ENCODE data around the gene CD8B2. TPM values are rescaled to one million over a fixed set of nuclear protein-coding genes. Genes with fewer than 3 reads are reported as not detected.
A peak's percentile ranks its signal among the peaks of the same experiment; 100 is the strongest.

CD8B2 gene
- total and polyA plus RNA-seq, 10 of the 15 experiments (the other 5 are each of a cell fraction or from before 2014, with no cell fraction given): 0.05 to 0.08 TPM; not detected in 8

GRCh38 chr2:106523976-106524665, 37.0 kb downstream of the CD8B2 start:
- no peak for TF ChIP-seq IRF5 (IDR thresholded peaks at IDR 0.05; ENCODE audit: borderline replicate concordance)
- TF ChIP-seq SPI1 (IDR thresholded peaks at IDR 0.05; ENCODE audit: borderline replicate concordance, insufficient read depth, low read depth, low read length): 0 out of 2 replicates have a peak, but pooled peaks have one; percentile 5
- intact Hi-C loops (cut with micrococcal nuclease; ENCODE audit: unreplicated experiment) (no loop called here), in situ Hi-C loops (cut with MboI) (no loop called here)
- H2AFZ ChIP-seq (ENCODE audit: control insufficient read depth, low read depth, low read length): no peak overlapping the region
- H3K4me2 ChIP-seq (ENCODE audit: control insufficient read depth, insufficient read depth): no peak overlapping the region
- ChIA-PET CTCF (no interaction called here), POLR2A (no interaction called here), SMC1A (ENCODE audit: uncharacterized antibody, unreplicated experiment) (no interaction called here), RAD21 (ENCODE audit: unreplicated experiment) (no interaction called here)
- H3K79me2 ChIP-seq (ENCODE audit: control insufficient read depth, insufficient read depth, low read length): no peaks in the 10 kb centered on the region
- no peaks in the 10 kb centered on the region for H3K9me3 ChIP-seq (replicated peaks; ENCODE audit: control insufficient read depth, insufficient read depth, low read length)
- no peaks in the 10 kb centered on the region for H3K4me1 ChIP-seq (ENCODE audit: control insufficient read depth, insufficient read depth, low read length)
- no peaks in the 10 kb centered on the region for H3K36me3 ChIP-seq (ENCODE audit: control insufficient read depth in 2 of 2, insufficient read depth in 2 of 2, low read length in 1 of 2)
- no peak for DNase-seq (ENCODE audit: low read depth, low spot score)
- no TSS peak for BruUV-seq (replicated peaks)
- 16% methylated on average over 6 of the region's 6 CpGs for WGBS (ENCODE audit: insufficient coverage, insufficient replicate concordance, low lambda C conversion rate, missing lambda C conversion rate)
- no peak overlapping the region for H3K27ac ChIP-seq (ENCODE audit: control insufficient read depth, insufficient read depth)
- H3K4me3 ChIP-seq: no peak overlapping the region
- no peak for ATAC-seq
- no peak overlapping the region for H3K9ac ChIP-seq (ENCODE audit: control insufficient read depth, insufficient read depth, low read length)
- no peak for FAIRE-seq
- no peaks in the 10 kb centered on the region for H4K20me1 ChIP-seq (ENCODE audit: control insufficient read depth, insufficient read depth)
- H3K27me3 ChIP-seq (replicated peaks in 1 of 2; ENCODE audit: control insufficient read depth in 2 of 2, insufficient read depth in 2 of 2, low read length in 1 of 2): no peaks in the 10 kb centered on the region; a peak in 1 of 4 replicates

GRCh38 chr2:106530866-106531265, 43.7 kb downstream of the CD8B2 start:
- Histone ChIP-seq H3K4me2 (ENCODE audit: control insufficient read depth, insufficient read depth) (no peak overlapping the region), H3K4me1 (ENCODE audit: control insufficient read depth, insufficient read depth, low read length) (no peaks in the 10 kb centered on the region), H3K9ac (ENCODE audit: control insufficient read depth, insufficient read depth, low read length) (no peak overlapping the region), H3K4me3 (no peak overlapping the region), H2AFZ (ENCODE audit: control insufficient read depth, low read depth, low read length) (no peak overlapping the region), H3K27ac (ENCODE audit: control insufficient read depth, insufficient read depth) (no peak overlapping the region), H3K9me3 (replicated peaks; ENCODE audit: control insufficient read depth, insufficient read depth, low read length) (no peaks in the 10 kb centered on the region), H4K20me1 (ENCODE audit: control insufficient read depth, insufficient read depth) (no peaks in the 10 kb centered on the region), H3K27me3 (replicated peaks in 1 of 2; ENCODE audit: control insufficient read depth in 2 of 2, insufficient read depth in 2 of 2, low read length in 1 of 2) (no peaks in the 10 kb centered on the region; a peak in 1 of 4 replicates), H3K36me3 (ENCODE audit: control insufficient read depth in 2 of 2, insufficient read depth in 2 of 2, low read length in 1 of 2) (no peaks in the 10 kb centered on the region), H3K79me2 (ENCODE audit: control insufficient read depth, insufficient read depth, low read length) (no peaks in the 10 kb centered on the region)
- BruUV-seq (replicated peaks): no TSS peak
- ATAC-seq (no peak), FAIRE-seq (no peak), DNase-seq (ENCODE audit: low read depth, low spot score) (no peak)
- RAD21 ChIA-PET (ENCODE audit: unreplicated experiment): no interaction called here
- SMC1A ChIA-PET (ENCODE audit: uncharacterized antibody, unreplicated experiment): no interaction called here
- CTCF ChIA-PET: interaction anchor here (1.4 kb wide), 1 partner anchor 13 kb away, joined by 5 read pairs; no protein-coding TSS in a partner anchor
- intact Hi-C loops (cut with micrococcal nuclease; ENCODE audit: unreplicated experiment): no loop called here
- 3% methylated on average over 2 of the region's 2 CpGs for WGBS (ENCODE audit: insufficient coverage, insufficient replicate concordance, low lambda C conversion rate, missing lambda C conversion rate)
- in situ Hi-C loops (cut with MboI): no loop called here
- POLR2A ChIA-PET: no interaction called here
- no peak for TF ChIP-seq CHD2 (IDR thresholded peaks at IDR 0.05; ENCODE audit: borderline replicate concordance, low read depth, low read length)
- TF ChIP-seq FOS (IDR thresholded peaks at IDR 0.05; ENCODE audit: borderline replicate concordance, extremely low read depth, insufficient read length): no peak
- TF ChIP-seq JUNB (IDR thresholded peaks at IDR 0.05): no peak
- TF ChIP-seq FOXK2 (IDR thresholded peaks at IDR 0.05): no peak
- TF ChIP-seq HSF1 (IDR thresholded peaks at IDR 0.05; ENCODE audit: low read depth, low read length): no peak
- TF ChIP-seq BCLAF1 (IDR thresholded peaks at IDR 0.05): no peak
- TF ChIP-seq PBX3 (IDR thresholded peaks at IDR 0.05; ENCODE audit: insufficient replicate concordance, low read depth, low read length): no peak

All from GM12878 (cell line).